ENCODE measurements around the gene STUM. TPM values are rescaled to one million over a fixed set of nuclear protein-coding genes. Genes with fewer than 3 reads are reported as not detected.

STUM gene
- total and polyA plus RNA-seq, 10 of the 15 experiments (the other 5 are each of a cell fraction or from before 2014, with no cell fraction given): under 0.01 to 0.15 (median 0.09) TPM; not detected in 5

GRCh38 chr1:226506921-226507320 is 41.6 kb upstream of the STUM start (continued):
- TF ChIP-seq CUX1 (IDR thresholded peaks at IDR 0.05; ENCODE audit: insufficient replicate concordance, low read depth, low read length) (no peak), CREB1 (IDR thresholded peaks at IDR 0.05; ENCODE audit: low read depth) (no peak), SIN3A (IDR thresholded peaks at IDR 0.05; ENCODE audit: low read depth, low read length) (no peak)
- TF ChIP-seq, protein P1, sequence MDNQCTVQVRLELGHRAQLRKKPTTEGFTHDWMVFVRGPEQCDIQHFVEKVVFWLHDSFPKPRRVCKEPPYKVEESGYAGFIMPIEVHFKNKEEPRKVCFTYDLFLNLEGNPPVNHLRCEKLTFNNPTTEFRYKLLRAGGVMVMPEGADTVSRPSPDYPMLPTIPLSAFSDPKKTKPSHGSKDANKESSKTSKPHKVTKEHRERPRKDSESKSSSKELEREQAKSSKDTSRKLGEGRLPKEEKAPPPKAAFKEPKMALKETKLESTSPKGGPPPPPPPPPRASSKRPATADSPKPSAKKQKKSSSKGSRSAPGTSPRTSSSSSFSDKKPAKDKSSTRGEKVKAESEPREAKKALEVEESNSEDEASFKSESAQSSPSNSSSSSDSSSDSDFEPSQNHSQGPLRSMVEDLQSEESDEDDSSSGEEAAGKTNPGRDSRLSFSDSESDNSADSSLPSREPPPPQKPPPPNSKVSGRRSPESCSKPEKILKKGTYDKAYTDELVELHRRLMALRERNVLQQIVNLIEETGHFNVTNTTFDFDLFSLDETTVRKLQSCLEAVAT (IDR thresholded peaks at IDR 0.05): no peak
- TF ChIP-seq, protein P2, sequence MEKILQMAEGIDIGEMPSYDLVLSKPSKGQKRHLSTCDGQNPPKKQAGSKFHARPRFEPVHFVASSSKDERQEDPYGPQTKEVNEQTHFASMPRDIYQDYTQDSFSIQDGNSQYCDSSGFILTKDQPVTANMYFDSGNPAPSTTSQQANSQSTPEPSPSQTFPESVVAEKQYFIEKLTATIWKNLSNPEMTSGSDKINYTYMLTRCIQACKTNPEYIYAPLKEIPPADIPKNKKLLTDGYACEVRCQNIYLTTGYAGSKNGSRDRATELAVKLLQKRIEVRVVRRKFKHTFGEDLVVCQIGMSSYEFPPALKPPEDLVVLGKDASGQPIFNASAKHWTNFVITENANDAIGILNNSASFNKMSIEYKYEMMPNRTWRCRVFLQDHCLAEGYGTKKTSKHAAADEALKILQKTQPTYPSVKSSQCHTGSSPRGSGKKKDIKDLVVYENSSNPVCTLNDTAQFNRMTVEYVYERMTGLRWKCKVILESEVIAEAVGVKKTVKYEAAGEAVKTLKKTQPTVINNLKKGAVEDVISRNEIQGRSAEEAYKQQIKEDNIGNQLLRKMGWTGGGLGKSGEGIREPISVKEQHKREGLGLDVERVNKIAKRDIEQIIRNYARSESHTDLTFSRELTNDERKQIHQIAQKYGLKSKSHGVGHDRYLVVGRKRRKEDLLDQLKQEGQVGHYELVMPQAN (conservative IDR thresholded peaks at IDR 0.05): no peak
- TF ChIP-seq, protein P3, sequence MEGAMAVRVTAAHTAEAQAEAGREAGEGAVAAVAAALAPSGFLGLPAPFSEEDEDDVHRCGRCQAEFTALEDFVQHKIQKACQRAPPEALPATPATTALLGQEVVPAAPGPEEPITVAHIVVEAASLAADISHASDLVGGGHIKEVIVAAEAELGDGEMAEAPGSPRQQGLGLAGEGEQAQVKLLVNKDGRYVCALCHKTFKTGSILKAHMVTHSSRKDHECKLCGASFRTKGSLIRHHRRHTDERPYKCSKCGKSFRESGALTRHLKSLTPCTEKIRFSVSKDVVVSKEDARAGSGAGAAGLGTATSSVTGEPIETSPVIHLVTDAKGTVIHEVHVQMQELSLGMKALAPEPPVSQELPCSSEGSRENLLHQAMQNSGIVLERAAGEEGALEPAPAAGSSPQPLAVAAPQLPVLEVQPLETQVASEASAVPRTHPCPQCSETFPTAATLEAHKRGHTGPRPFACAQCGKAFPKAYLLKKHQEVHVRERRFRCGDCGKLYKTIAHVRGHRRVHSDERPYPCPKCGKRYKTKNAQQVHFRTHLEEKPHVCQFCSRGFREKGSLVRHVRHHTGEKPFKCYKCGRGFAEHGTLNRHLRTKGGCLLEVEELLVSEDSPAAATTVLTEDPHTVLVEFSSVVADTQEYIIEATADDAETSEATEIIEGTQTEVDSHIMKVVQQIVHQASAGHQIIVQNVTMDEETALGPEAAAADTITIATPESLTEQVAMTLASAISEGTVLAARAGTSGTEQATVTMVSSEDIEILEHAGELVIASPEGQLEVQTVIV (IDR thresholded peaks at IDR 0.05; ENCODE audit: borderline replicate concordance, partially characterized antibody): no peak
